Neural progenitor cell (in vitro differentiated cells): ENCODE results near the gene EFHC2.

ENCODE experiments used
- CTCF ChIP-seq: fragments of 200-600 bp; sonication (generic); IDR thresholded peaks from 2 replicates; pipeline ENCODE4 v1.5.1; 2017; ENCODE audit warnings: antibody characterized with exemption, mild to moderate bottlenecking
- EZH2phosphoT487 ChIP-seq: fragments of 200-600 bp; sonication (generic); IDR thresholded peaks from 2 replicates; pipeline ENCODE4 v1.6.1; 2017; ENCODE audit warnings: antibody characterized with exemption

GRCh38 chrX:44246826-44247225, 96.6 kb downstream of the EFHC2 start:
- TF ChIP-seq EZH2phosphoT487 (no peak), CTCF (no peak)
